ENCODE results near the gene RFPL2. TPM values are rescaled to one million over a fixed set of nuclear protein-coding genes. Genes with fewer than 3 reads are reported as not detected.

Gene RFPL2
- 1.8 TPM for polyA plus RNA-seq (2013, experiment 1 of 2)
- polyA plus RNA-seq (2013, experiment 2 of 2) = 1.8 TPM

DNA sequence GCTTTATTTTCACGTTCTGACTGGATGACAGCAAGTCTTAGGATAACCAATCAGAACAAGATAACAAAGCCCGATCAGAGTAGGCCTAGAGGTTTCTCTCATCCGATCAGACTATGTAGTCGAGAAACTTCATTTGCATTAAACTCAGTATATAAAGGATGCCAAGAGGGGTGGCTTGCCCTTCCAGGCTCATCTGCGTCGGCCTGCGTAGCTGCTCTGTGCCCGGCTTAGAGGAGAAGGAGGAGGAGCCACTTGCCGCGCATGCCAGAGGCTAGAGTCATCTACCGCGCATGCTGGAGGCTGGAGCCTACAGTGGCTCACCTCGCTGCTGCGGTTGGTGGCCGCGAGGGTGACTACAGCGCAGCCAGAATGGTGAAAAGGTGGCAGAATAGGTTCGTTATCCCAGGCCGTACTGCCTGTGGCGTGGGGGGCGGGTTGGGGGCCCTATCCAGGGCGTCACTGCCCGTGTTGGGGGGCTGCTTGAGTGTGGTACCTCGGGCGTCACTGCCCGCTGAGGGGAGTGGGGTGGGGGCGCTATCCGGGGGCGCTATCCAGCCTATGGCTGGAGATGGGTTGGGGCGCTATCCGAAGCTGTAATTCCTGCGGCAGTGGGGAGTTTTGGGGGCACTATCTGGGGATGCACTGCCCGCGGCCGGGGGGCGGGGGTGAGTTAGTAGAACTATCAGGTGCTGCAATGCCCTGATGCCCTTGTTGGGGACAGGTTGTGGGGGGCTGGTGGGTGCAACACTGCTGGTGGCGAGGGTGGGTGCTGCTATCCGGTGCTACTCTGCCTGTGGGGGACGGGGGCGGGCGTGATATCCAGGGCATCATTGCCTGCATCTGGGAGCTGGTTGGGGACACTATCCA, at the start of gene RFPL2:
Gene RFPL2, minus strand, starts transcription at position 218 of the 867 bp plus-strand sequence. CDS start 2,622 bp downstream, outside the sequence.
- H4K8ac ChIP-seq (ENCODE audit: low read depth, low read length) = no peak within 1 kb of the TSS
- no peaks in the 10 kb centered on the region for H3K36me3 ChIP-seq (ENCODE audit: control insufficient read depth, insufficient read depth, low read length)
- H3K18ac ChIP-seq (ENCODE audit: low read length) = peak within 1 kb of the TSS; percentile 30
- H3K23ac ChIP-seq (ENCODE audit: low read length) = peak within 1 kb of the TSS; percentile 6
- no peak within 1 kb of the TSS for H2BK5ac ChIP-seq (ENCODE audit: low read length)
- no peak within 1 kb of the TSS for H2BK120ac ChIP-seq (ENCODE audit: low read depth, low read length)
- H3K79me1 ChIP-seq (ENCODE audit: low read length) = peaks cover 1% of the 10 kb centered on the region
- H4K5ac ChIP-seq (ENCODE audit: low read length) = no peak within 1 kb of the TSS
- H3K9ac ChIP-seq (ENCODE audit: low read length) = peak within 1 kb of the TSS; percentile 66
- peak within 1 kb of the TSS; percentile 22 for H3K4me3 ChIP-seq (ENCODE audit: low read length)
- DNase-seq = peak; percentile 93
- H3K4me2 ChIP-seq (ENCODE audit: low read length) = peak within 1 kb of the TSS; percentile 64
- WGBS (ENCODE audit: extremely low coverage, insufficient coverage, low lambda C conversion rate) = no CpG with 5 or more reads among the region's 41 CpGs
- no peaks in the 10 kb centered on the region for H3K27me3 ChIP-seq (ENCODE audit: insufficient read depth, low read length, poor library complexity)
- no peaks in the 10 kb centered on the region for H3K79me2 ChIP-seq (ENCODE audit: control insufficient read depth, insufficient read depth, low read length)
- no peak within 1 kb of the TSS for H2AK5ac ChIP-seq (ENCODE audit: low read length)
- H3K4me1 ChIP-seq (ENCODE audit: control insufficient read depth, low read depth, low read length) = peaks cover 6% of the 10 kb centered on the region
- H2BK15ac ChIP-seq (replicated peaks; ENCODE audit: low read depth) = no peak within 1 kb of the TSS
- H3K4ac ChIP-seq (ENCODE audit: low read depth, low read length) = no peak within 1 kb of the TSS
- peak within 1 kb of the TSS; percentile 87 for H3K56ac ChIP-seq (ENCODE audit: low read length)
- no peak within 1 kb of the TSS for H3K27ac ChIP-seq (ENCODE audit: low read depth, low read length)

DNA sequence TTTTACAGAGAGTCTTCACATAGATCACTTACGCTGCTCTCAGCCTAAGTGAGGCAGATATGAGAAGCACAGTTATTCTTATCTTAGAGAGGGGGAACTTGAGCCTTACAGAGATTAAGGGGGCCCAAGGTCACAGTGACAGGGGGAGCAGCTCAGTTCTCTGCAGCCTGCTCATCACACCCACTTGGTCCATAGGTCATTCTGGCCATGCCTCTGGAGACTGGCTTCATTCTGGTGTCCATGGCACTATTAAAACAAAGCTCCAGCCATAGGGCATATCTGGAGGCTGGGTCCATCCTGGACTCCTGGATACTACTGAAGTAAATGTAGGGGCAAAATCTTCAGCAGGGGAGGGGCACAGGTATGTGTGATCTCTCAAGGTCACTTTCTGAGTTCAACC, 44.4 kb upstream of the RFPL2 start:
- H2BK120ac ChIP-seq (ENCODE audit: low read depth, low read length) = no peak overlapping the region
- H3K4me1 ChIP-seq (ENCODE audit: control insufficient read depth, low read depth, low read length) = no peaks in the 10 kb centered on the region
- no peaks in the 10 kb centered on the region for H3K27me3 ChIP-seq (ENCODE audit: insufficient read depth, low read length, poor library complexity)
- no peak overlapping the region for H4K5ac ChIP-seq (ENCODE audit: low read length)
- H2BK5ac ChIP-seq (ENCODE audit: low read length) = no peak overlapping the region
- H3K79me1 ChIP-seq (ENCODE audit: low read length) = no peaks in the 10 kb centered on the region
- DNase-seq = no peak
- no peaks in the 10 kb centered on the region for H3K36me3 ChIP-seq (ENCODE audit: control insufficient read depth, insufficient read depth, low read length)
- no peak overlapping the region for H3K9ac ChIP-seq (ENCODE audit: low read length)
- H3K23ac ChIP-seq (ENCODE audit: low read length) = no peak overlapping the region
- no peak overlapping the region for H3K4me3 ChIP-seq (ENCODE audit: low read length)
- no peak overlapping the region for H3K4me2 ChIP-seq (ENCODE audit: low read length)
- H3K4ac ChIP-seq (ENCODE audit: low read depth, low read length) = no peak overlapping the region
- H3K27ac ChIP-seq (ENCODE audit: low read depth, low read length) = no peak overlapping the region
- no peak overlapping the region for H4K8ac ChIP-seq (ENCODE audit: low read depth, low read length)
- H3K18ac ChIP-seq (ENCODE audit: low read length) = no peak overlapping the region
- H3K56ac ChIP-seq (ENCODE audit: low read length) = no peak overlapping the region
- no CpG with 5 or more reads among the region's 1 CpG for WGBS (ENCODE audit: extremely low coverage, insufficient coverage, low lambda C conversion rate)
- H2AK5ac ChIP-seq (ENCODE audit: low read length) = no peak overlapping the region
- H3K79me2 ChIP-seq (ENCODE audit: control insufficient read depth, insufficient read depth, low read length) = no peaks in the 10 kb centered on the region
- no peak overlapping the region for H2BK15ac ChIP-seq (replicated peaks; ENCODE audit: low read depth)

DNA sequence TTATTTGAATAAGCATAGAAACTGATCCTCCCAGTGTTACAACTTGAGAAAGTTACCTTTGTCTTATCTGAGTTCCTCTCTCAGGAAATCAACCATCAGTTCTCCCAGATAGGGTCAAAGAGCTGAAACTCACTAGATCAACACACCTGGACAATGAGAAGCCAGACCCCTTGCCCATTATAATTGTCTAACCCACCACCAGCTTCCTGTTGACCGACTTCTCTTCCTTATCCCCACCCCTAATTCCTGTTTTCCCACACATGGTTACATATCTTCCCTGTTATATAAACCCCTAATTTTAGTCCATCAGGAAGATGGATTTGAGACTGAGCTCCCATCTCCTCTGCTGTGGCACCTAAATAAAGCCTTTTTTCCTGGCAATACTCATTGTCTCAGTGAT, 43.4 kb upstream of the RFPL2 start:
- Histone ChIP-seq H2BK120ac (ENCODE audit: low read depth, low read length) (no peak overlapping the region), H3K4me3 (ENCODE audit: low read length) (no peak overlapping the region), H3K27me3 (ENCODE audit: insufficient read depth, low read length, poor library complexity) (no peaks in the 10 kb centered on the region), H3K79me1 (ENCODE audit: low read length) (no peaks in the 10 kb centered on the region), H3K23ac (ENCODE audit: low read length) (no peak overlapping the region), H3K18ac (ENCODE audit: low read length) (no peak overlapping the region), H3K56ac (ENCODE audit: low read length) (no peak overlapping the region), H2BK15ac (replicated peaks; ENCODE audit: low read depth) (no peak overlapping the region), H3K4me2 (ENCODE audit: low read length) (no peak overlapping the region), H3K9ac (ENCODE audit: low read length) (no peak overlapping the region), H4K8ac (ENCODE audit: low read depth, low read length) (no peak overlapping the region), H4K5ac (ENCODE audit: low read length) (no peak overlapping the region), H3K27ac (ENCODE audit: low read depth, low read length) (no peak overlapping the region), H3K4ac (ENCODE audit: low read depth, low read length) (no peak overlapping the region), H2AK5ac (ENCODE audit: low read length) (no peak overlapping the region), H3K36me3 (ENCODE audit: control insufficient read depth, insufficient read depth, low read length) (no peaks in the 10 kb centered on the region), H3K4me1 (ENCODE audit: control insufficient read depth, low read depth, low read length) (no peaks in the 10 kb centered on the region), H3K79me2 (ENCODE audit: control insufficient read depth, insufficient read depth, low read length) (no peaks in the 10 kb centered on the region), H2BK5ac (ENCODE audit: low read length) (no peak overlapping the region)
- no peak for DNase-seq
- no CpG with 5 or more reads among the region's 1 CpG for WGBS (ENCODE audit: extremely low coverage, insufficient coverage, low lambda C conversion rate)

DNA sequence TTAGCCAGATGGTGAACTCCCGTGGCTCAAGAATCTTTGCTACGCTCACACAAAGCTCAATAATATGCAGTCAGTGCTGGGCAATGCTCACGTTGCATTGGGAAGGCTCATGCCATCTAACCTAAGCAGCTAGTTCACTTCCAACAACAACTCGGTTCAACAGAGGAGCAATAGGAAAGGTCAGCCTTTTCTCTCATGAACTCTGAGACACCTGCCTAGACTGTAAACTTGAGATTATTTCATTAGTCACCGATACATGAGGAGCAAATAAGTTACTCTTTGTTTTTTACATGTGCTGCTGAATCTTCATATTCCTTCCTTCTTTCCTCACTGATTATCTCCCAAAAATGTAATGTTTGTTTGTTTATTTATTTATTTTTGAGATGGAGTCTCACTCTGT, 41.3 kb upstream of the RFPL2 start:
- H3K23ac ChIP-seq (ENCODE audit: low read length) = no peak overlapping the region
- no peaks in the 10 kb centered on the region for H3K79me2 ChIP-seq (ENCODE audit: control insufficient read depth, insufficient read depth, low read length)
- H3K18ac ChIP-seq (ENCODE audit: low read length) = no peak overlapping the region
- no peak overlapping the region for H3K56ac ChIP-seq (ENCODE audit: low read length)
- no peaks in the 10 kb centered on the region for H3K4me1 ChIP-seq (ENCODE audit: control insufficient read depth, low read depth, low read length)
- no peak overlapping the region for H3K9ac ChIP-seq (ENCODE audit: low read length)
- H2BK15ac ChIP-seq (replicated peaks; ENCODE audit: low read depth) = no peak overlapping the region
- H2AK5ac ChIP-seq (ENCODE audit: low read length) = no peak overlapping the region
- H2BK5ac ChIP-seq (ENCODE audit: low read length) = no peak overlapping the region
- no peak overlapping the region for H3K4me2 ChIP-seq (ENCODE audit: low read length)
- H3K79me1 ChIP-seq (ENCODE audit: low read length) = no peaks in the 10 kb centered on the region
- H3K4me3 ChIP-seq (ENCODE audit: low read length) = no peak overlapping the region
- H2BK120ac ChIP-seq (ENCODE audit: low read depth, low read length) = no peak overlapping the region
- no peak overlapping the region for H3K27ac ChIP-seq (ENCODE audit: low read depth, low read length)
- WGBS (ENCODE audit: extremely low coverage, insufficient coverage, low lambda C conversion rate) = no CpG with 5 or more reads among the region's 5 CpGs
- no peak overlapping the region for H4K5ac ChIP-seq (ENCODE audit: low read length)
- no peak overlapping the region for H3K4ac ChIP-seq (ENCODE audit: low read depth, low read length)
- no peaks in the 10 kb centered on the region for H3K27me3 ChIP-seq (ENCODE audit: insufficient read depth, low read length, poor library complexity)
- H4K8ac ChIP-seq (ENCODE audit: low read depth, low read length) = no peak overlapping the region
- H3K36me3 ChIP-seq (ENCODE audit: control insufficient read depth, insufficient read depth, low read length) = no peaks in the 10 kb centered on the region
- DNase-seq = no peak

DNA sequence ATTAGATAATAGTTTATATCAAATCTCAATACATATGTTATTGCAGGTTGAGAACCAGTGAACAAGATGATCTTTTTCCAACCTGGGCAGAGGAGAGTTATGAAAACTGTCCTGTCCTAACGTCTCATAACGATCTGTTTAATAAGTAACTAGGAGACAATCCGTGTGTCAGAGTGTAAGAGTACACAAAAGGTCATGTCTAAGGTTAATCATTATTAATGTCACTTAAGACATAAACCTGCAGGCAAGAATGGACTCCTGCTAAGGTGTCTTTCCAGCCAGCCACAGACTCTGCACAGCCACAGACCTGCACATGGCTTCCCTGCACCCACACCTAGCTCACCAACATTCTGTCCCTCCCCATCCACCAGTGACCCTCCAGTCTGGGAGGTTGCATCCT, 40.2 kb upstream of the RFPL2 start:
- H3K23ac ChIP-seq (ENCODE audit: low read length) = no peak overlapping the region
- H3K18ac ChIP-seq (ENCODE audit: low read length) = no peak overlapping the region
- H3K4me1 ChIP-seq (ENCODE audit: control insufficient read depth, low read depth, low read length) = no peaks in the 10 kb centered on the region
- H3K27me3 ChIP-seq (ENCODE audit: insufficient read depth, low read length, poor library complexity) = no peaks in the 10 kb centered on the region
- no peak overlapping the region for H2BK120ac ChIP-seq (ENCODE audit: low read depth, low read length)
- no peaks in the 10 kb centered on the region for H3K36me3 ChIP-seq (ENCODE audit: control insufficient read depth, insufficient read depth, low read length)
- H2BK5ac ChIP-seq (ENCODE audit: low read length) = no peak overlapping the region
- H2BK15ac ChIP-seq (replicated peaks; ENCODE audit: low read depth) = no peak overlapping the region
- no peak overlapping the region for H3K9ac ChIP-seq (ENCODE audit: low read length)
- H3K4me2 ChIP-seq (ENCODE audit: low read length) = no peak overlapping the region
- no peak overlapping the region for H3K27ac ChIP-seq (ENCODE audit: low read depth, low read length)
- H2AK5ac ChIP-seq (ENCODE audit: low read length) = no peak overlapping the region
- H3K4ac ChIP-seq (ENCODE audit: low read depth, low read length) = no peak overlapping the region
- no peak overlapping the region for H4K8ac ChIP-seq (ENCODE audit: low read depth, low read length)
- no peaks in the 10 kb centered on the region for H3K79me2 ChIP-seq (ENCODE audit: control insufficient read depth, insufficient read depth, low read length)
- no peak overlapping the region for H4K5ac ChIP-seq (ENCODE audit: low read length)
- WGBS (ENCODE audit: extremely low coverage, insufficient coverage, low lambda C conversion rate) = no CpG with 5 or more reads among the region's 3 CpGs
- no peak overlapping the region for H3K4me3 ChIP-seq (ENCODE audit: low read length)
- H3K56ac ChIP-seq (ENCODE audit: low read length) = no peak overlapping the region
- H3K79me1 ChIP-seq (ENCODE audit: low read length) = no peaks in the 10 kb centered on the region
- DNase-seq = no peak
